Left lobe of liver (tissue), 2 donors: ENCODE measurements around the gene B3GALNT2. TPM values are rescaled to one million over a fixed set of nuclear protein-coding genes. Genes with fewer than 3 reads are reported as not detected.
A peak's percentile ranks its signal among the peaks of the same experiment; 100 is the strongest.
"Not testable (repeated sequence)": the region's sequence is repeated elsewhere in the genome, so short reads cannot be mapped to it uniquely, and the experiment has no call there.

Source experiments
- ATAC-seq: fragments of 200-7000 bp; cut with Tn5 transposase; one replicate; pipeline ENCODE4 v1.9.1; 2020; ENCODE audit warnings: mild to moderate bottlenecking, moderate library complexity
- DNase-seq: peaks from one replicate; pipeline ENCODE4 v3.0.0-alpha.2; 2020; ENCODE audit warnings: low spot score
- total RNA-seq: library from RNA; stranded (reverse); gene quantifications from one replicate; pipeline ENCODE4 v1.2.1, GENCODE V29; 2021
- donor health status: DM: no; HTN: no; CAD: no; lungs with moderate emphysema.
- donor health status: DM: no; HTN: yes; CAD: no.

Gene B3GALNT2
- 8.9 TPM for total RNA-seq

DNA sequence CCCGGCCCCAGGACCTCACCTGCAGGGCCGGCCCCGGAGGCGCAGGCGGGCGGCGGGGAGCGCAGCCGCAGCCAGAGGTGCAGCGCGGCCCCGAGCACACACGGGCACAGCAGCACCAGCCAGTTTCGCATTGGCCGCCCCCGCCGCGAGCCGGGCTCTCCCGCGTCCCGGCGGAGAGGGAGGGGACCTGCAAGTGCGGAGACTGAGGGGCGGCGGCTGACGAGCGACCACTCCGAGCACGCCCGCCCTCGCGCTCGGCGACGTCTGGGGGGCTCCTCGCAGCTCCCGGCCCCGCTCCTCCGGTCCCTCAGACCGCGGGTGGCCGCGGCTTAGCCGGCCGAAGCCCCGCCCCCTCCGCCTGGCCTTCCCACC lies at the start of gene B3GALNT2:
B3GALNT2 (minus strand) TSS at position 331 of the 372 bp plus-strand sequence; CDS start at position 131, 200 bp downstream.
- DNase-seq (no peak), ATAC-seq (peak; percentile 59)

DNA sequence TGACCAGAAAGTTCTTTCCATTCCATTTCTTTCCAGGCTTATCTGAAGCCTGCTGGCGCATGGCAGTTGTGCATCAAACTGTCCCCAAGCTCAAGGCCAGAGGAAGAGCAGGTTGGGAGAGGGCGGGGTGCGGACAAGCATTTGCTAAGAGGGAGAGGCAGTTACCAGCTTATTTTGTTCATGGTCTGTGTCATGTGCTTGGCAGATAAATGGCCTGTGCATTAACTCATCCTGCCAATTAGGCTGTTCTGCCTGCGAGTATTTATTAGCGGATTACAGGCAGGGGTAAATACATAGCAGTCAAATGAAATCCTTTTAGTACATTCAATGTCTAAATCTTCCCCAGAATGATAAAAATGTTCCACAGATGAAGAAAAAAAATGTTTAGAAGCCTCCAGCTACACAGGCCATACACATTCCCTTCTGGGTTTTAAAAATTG lies 48.9 kb upstream of the B3GALNT2 start:
- DNase-seq = no peak
- ATAC-seq = no peak

DNA sequence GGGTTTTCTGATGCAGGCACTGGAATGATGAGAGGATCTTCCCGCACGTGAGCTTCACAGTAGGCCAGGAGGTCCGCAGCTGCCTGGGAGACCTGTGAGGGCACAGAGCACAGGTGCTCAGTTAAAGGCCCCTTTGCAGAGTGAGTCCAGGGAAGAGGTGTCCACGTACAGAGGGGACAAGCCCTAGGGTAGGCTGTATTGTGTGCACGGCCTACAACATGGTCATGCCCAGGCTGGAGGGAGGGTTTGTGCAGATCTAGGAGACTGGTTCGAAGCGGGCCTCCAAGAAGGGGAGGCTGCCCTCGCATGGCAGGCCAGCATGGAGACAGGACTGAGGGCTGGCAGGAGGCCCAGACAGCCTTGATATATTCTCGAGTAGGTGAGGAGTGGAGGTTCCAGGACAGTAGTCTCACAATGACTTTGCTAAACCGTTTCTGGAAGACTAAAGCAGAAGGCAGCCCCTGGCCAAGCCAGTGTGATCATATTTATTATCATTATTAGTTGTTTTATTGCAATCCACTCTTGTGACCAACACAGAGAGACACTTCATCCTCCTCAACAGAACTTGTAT lies 48.0 kb upstream of the B3GALNT2 start:
- DNase-seq = no peak
- no peak for ATAC-seq

DNA sequence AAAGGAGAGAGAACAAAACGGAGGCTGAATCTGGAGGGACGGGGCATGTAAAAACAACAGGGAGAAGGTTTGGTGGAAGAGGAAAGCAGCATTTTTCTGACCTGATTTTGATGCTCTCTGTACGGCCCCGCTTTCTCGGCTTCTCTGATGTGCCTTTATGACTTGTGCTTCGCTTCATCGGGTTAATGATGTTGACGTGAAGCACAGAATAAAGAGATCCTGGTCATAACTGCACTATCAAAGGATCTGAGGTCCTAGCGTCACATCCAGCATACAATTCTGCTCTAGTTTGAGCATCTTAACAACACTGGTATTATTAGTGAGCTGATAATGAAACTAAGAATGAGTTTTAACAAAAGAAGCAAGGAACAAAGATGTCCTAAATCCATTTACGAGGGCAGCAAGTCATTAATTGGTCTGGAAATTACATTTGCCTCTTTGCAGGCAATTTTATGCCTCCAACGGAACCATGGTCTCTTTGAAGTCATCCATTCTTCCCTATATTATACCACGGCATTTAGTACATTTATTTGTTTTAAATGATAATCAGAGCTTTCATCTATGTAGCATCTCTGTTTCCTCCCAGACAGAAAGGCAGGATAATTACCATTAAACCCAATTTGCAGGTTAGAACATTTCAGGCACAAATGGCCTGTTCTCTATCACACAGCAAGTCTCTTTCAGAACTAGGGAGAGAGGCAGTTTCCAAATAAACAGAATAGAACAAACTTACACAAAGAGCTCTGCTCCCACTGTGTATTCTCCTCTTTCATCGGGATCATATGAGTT lies 45.3 kb upstream of the B3GALNT2 start:
- ATAC-seq = no peak
- no peak for DNase-seq

DNA sequence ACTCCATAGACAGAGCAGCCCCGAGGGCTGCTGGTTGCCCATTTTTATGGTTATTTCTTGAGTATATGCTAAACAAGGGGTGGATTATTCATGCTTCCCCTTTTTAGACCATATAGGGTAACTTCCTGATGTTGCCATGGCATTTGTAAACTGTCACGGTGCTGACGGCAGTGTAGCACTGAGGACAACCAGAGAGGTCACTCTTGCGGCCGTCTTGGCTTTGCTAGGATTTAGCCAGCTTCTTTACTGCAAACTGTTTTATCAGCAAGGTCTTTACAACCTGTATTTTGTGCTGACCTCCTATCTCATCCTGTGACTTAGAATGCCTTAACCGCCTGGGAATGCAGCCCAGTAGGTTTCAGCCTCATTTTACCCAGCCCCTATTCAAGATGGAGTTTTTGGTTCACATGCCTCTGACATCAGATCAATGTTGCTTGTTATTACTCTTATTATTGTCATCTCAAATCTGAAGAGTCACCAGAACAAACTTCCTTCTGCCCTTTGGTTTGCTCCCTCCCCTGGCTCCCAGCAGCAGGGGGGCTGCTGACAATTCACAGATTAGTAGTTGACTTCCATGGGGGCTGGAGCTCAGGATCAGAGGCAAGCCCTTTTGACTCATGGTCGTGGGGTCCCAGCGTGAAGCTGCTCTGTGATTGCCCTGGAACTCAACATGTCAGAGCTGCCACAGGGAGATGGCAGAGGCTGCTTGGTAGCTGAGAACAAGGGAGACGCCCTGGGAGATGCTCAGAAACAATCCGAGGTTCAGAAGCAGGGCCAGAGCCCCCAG lies 42.3 kb upstream of the B3GALNT2 start:
- DNase-seq, ATAC-seq: not testable (repeated sequence)

DNA sequence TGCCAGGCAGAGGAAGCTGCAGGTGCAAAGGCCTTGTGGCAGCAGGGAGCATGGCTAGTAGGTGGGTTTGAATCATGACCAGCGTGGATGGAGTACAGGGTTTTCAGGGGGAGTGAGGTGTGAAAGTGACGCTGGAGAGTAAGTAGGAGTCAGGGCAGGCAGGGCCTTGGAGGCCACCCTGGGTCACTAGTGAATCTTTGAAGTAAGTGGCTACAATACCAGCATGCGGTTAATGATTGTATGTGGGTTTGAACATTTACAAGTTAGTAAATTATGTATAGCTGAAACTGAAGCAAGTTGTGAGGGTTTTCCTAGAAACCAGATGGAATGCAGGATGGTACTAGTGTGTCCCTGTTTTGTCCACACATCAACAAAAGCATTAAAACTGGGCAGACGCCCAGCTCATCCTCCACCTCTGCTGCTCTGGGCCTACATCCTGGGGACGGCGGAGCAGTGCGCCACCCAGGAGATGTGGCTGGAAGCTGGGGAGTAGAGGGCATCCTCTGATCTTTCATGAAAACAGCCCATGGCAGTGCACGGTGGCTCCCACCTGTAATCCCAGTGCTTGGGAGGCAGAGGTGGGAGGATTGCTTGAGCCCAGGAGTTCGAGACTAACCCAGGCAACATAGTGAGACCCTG lies 41.2 kb upstream of the B3GALNT2 start:
- DNase-seq (no peak), ATAC-seq (no peak)

DNA sequence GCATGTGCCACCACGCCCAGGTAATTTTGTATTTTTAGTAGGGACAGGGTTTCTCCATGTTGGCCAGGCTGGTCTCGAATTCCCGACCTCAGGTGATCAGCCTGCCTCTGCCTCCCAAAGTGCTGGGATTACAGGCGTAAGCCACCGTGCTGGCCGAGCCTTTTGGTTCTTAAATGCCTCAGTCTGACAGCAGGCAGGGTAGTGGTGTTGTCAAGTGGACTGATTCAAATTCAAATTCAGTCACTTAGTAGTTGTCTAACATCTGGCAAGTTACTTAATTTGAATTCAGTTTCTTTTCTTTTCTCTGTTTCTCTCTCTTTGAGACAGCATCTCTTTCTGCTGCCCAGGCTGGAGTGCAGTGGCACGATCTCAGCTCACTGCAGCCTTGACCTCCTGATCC lies 38.6 kb upstream of the B3GALNT2 start:
- DNase-seq, ATAC-seq: not testable (repeated sequence)

DNA sequence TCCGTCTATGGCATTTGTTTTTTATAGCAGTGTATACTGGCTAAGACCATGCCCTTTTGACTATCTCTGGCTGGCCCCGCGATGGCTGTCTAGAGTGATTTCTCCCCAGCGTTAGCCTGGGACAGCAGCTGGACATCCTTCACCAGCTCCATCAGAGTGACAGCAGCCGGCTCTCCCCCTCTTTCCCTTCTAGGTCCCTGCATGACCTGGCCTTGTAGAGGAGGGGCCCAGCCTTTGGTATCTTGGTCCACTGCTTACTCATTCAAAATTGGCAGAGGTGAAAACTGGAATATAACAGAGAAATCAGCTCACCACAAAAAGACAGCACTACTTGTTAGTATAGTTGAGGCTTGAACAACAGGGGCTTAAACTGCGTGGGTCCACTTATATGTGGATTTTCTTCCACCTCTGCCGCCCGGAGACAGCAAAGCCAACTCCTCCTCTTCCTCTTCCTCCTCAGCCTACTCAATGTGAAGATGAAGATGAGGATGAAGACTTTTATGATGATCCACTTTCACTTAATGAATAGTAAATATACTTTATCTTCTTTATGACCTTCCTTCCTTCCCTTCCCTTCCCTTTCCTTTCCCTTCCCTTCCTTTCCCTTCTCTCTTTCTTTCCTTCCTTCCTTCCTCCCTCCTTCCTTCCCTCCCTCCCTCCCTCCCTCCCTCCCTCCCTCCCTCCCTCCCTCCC lies 29.4 kb upstream of the B3GALNT2 start:
- ATAC-seq (no peak), DNase-seq (no peak)

DNA sequence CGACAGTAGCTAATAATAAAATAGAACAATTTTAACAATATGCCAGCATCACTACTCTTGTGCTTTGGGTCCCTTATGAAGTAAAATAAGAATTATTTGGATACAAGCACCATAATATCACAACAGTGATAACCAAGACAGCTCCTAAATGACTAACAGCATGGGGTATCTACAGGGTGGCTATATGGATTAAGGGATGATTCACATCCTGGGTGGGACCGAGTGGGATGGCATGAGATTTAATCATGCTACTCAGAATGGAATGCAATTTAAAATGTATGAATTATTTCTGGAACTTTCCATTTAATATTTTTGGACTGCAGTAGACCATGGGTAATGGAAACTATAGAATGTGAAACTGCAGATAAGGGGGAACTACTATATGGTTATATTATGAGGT lies 28.1 kb upstream of the B3GALNT2 start:
- DNase-seq (no peak), ATAC-seq (no peak)

DNA sequence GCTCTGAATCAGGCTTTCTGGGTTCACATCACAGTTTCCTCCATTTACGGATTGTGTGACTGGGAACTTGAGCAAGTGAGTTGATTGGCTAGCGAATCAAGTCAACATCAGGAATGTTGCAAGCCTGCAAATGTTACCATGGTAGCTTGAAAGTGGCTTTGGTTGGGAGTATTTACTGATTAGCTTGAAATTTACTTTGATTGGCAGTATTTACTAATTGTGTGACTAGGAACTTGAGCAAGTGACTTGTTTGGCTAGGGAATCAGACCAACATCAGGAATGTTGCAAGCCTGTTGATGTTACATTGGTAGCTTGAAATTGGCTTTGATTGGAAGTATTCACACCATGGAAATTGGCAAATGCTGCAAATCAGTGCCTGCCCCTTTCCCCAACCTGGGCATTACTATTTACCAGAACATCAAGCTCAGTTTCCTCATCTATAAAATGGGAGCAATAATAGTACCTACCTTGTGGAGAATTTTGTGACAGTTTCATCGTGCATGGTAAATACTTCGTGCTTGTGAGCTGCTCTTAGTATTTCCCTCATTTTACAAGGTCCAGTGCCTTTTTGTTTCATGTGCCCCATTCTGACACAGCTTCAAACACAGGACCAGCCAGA lies 23.1 kb upstream of the B3GALNT2 start:
- ATAC-seq (peak; percentile 93), DNase-seq (peak; percentile 64)

DNA sequence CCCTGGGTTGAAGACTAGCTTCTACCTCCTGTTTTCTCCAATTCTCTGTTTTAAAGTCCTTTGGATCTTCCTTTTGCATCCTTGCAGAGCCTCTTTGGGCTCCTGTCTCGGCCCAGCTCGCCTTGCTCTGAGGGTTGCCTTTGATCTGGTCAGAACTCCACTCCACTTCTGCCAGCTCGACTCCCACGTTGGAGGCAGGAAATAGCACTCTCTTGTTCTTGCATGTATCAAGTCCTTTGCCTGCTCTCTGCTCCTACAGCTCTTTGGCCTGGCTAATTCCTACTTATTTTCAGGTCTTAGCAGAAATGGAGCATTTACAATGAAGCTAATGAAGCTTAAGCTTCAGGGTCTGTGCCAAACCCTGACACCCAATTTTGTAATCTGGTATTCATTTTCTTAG lies 21.1 kb upstream of the B3GALNT2 start:
- no peak for ATAC-seq
- no peak for DNase-seq

DNA sequence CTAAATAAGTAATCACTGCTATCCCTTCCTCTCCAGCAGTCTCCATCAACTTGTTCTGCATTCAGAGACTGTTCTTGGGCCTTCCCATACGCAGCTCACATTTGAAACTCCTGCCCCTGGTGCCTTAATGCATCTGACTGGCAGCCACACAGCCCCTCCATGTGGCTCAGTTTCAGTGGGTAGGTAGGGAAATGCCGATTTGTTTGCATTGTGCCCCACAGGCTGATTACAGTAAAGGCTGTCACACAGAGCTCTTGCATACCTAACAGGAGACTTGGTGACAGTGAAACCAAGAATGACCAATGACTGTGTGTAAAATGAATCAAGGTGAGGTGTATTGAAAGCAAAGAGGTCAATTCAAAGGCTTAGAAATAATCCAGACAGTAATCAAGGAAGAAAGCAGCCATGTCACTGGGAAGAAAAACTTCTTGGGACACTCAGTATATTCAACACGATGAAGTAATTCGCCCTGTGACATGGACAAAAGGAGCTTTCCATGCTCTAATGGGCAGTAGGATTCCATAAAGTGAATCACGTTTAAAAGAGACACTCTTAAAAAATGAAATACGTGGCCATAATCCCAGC lies 12.7 kb upstream of the B3GALNT2 start:
- no peak for DNase-seq
- ATAC-seq = no peak

DNA sequence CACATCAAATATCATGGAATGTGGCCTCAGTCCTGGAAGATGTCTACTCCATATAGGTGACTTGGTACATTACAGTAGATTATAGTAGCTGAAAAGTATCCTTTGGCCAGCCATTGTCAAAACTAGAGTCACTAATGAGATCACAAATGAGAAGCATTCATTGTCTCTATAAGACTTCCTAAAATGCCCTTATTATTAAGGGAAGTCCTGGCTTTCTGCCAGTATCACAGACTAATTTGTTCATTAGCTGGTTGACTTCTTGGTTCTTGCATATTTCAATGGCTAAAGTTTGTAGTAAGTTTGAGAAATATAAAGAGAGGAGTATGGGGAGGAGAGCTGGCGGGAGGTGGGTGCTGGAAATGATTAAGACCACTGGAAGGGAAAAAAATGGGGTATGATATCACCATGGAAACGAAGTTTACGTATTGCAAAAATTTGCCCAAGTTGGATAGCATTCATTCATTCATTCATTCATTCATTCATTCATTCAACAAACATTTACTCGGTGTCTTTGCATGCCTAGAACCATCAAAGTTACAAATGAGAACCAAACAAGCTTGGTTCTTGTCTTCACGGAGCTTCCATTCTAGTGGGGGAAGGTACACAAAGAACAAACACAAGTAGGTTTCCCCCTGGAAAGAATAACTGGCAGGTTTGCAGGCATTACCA lies 11.7 kb upstream of the B3GALNT2 start:
- ATAC-seq (no peak), DNase-seq (no peak)

DNA sequence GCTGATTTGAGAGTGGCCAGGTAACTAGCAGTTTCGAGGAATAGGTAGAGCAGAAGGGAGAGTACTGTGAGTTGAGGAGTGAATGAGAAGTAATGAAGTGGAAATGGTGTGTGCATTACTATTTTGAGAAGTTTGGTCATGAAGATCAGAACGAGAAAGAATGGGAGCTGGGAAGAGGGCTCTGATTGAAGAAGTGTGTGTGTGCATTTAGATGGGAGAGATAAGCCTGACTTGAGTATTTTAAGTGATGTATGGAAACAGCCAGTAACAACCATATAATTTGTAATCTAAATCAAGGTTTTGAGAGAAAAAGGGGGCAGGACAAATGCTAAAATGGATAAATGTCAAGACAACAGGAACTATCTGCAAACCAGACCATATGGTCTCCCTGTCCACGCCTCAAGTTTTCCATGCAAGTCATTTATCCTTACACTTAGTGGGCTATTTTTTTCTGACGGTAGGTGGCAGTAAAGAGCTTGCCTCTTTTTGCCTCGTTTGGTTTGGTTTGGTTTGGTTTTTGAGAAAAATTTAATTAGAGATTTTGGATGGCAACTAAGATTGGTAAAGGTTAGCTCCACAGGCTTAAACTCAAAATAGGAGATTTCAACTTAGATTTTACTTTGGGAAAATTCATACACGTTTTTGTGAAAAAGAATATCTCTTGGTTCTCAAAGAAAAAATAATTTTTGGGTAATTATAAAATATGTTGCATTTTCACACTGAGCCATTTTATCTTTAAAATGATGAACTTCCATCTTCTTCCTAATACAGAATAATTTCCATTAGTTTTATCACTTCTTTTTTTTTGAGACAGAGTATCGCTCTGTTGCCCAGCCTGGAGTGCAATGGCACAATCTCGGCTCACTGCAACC lies 9.5 kb upstream of the B3GALNT2 start:
- DNase-seq = no peak
- ATAC-seq = peak; percentile 85

DNA sequence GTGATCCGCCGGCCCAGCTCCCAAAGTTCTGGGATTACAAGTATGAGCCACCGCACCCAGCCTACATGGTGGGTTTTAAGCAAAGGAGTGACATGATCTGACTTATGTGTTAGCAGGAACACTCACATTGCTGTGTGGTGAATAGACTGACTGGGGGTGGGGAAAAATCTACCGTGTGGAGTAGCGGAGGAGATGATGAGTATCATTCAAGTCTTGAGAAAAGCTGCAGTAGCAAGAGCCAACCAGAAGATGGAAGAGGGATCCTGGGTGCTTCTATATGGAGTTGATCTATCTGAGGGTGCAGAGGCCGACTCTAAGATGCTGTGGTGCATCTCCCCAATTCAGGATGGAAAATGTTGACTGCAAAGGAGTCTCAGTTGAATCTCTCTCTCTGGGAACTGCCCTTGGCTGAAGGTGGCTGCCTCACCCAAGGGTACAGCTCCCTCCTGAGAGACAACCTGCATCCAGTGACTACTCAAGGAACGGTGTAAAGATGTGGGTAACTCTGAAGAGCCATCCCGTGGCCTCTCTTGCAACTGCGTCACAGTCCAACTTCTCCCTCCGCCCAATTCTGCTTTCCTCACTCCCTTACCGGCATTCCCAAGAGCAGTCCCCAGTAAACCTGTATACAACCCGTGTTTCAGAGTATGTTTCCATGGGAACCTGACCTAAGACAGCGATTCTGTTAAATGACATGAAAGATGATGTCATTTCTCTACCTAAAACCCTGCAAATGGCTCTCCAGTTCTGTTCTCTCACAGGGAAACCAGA lies 7.4 kb upstream of the B3GALNT2 start:
- DNase-seq (no peak), ATAC-seq (peak; percentile 24)

DNA sequence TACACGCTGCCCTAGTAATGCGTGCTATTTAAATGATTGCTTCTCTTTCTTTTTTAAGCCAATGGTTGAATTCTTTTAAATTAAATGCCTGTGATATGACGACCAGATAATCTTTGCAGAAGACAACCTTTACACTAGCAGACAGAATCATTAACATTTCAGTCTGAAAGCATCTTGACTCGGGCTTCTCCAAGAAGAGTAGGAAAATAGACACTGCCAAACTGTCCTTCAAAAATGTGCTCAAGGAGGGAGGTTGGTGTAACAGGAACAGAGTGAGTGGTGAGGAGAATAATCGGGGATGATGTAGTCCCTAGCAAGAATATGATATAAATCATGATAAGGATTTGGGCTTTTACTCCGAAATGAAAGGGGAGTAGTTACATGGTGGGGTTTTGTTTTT lies 6.6 kb upstream of the B3GALNT2 start:
- DNase-seq = no peak
- ATAC-seq = no peak

DNA sequence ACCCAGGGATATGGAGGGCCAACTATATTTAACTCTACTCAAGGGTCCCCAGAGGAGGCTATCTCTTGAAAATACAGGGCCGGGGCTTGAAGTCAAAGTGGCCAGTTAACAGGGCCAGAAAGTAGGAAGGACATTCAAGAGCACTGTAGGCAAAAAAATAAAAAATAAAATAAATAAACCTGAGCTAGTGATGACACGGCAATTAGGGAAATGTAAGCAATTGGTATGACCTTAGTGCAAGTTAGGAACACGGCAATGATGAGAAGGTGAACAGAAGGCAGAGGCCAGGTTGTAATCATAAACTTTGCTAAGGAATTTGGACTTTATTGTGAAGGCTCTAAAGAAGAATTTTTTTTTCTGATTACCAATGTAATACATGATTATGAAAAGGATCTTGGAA lies 3.4 kb upstream of the B3GALNT2 start:
- DNase-seq (no peak), ATAC-seq (no peak)
